Right forelimb (tissue), 1 donor: ENCODE results near the gene CNGB1.
"Not testable (repeated sequence)": the region's sequence is repeated elsewhere in the genome, so short reads cannot be mapped to it uniquely, and the experiment has no call there.

ENCODE experiments used
- DNase-seq: peaks from one replicate; pipeline ENCODE4 v3.0.0-alpha.2; 2018

CNGB1 gene

DNA sequence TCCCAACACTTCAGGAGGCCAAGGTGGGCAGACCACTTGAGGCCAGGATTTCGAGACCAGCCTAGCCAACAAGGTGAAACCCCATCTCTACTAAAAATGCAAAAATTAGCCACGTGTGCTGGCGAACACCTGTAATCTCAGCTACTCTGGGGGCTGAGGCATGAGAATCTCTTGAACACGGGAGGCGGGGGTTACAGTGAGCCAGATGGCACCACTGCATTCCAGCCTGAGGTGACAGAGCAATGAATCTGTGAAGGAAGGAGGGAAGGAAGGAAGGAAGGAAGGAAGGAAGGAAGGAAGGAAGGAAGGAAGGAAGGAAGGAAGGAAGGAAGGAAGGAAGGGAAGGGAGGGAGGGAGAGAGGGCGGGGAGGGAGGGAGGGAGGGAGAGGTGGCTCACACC lies 124.0 kb downstream of the CNGB1 start:
- not testable (repeated sequence) for DNase-seq

DNA sequence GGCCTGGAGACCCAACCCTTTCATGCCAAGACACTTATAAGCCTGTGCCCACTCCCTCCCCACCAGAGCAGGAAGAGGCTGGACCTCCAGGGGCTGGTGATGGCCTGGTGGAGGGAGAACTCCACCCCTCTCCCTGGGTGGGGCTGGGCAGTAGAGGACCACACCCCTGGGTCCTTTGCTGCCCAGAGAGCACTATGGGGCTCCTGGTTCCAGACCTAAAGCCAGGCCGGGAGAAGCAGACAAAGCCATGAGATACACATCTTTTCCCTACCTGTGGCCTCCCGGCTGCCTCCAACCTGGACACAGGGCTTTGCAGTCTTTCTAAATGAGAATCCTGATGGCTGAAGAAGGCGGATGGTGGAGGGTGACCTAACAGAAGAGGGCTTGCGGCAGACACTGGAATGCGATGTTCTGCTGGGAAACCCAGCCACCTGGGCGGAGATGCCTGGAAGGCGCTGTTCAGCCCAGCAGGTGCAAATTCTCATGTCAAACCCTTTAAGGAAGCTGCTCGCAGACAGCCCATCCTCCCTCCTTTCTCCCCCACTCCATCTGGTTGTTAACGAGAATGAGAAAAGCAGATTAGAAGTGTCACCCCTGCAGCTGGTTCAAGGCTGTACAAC lies 124.7 kb downstream of the CNGB1 start:
- DNase-seq, result no peak

DNA sequence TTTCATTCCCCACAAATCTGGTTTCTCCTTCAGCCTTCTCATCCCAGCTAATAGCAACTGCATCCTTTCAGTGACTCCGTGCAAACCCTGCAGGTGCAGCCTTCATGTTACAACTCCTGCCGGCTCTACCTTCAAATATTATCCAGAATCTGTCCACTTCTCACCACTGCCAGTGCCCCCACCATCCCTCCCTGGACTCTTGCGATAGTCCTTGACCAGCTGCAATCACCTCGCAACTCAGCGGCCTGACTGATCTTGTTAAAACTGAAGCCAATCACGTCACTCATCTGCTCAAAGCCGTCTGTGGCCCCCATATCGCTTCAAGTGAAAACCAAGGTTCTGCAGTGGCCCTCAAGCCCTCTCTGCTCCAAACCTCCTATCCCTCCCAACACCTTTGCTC lies 125.8 kb downstream of the CNGB1 start:
- no peak for DNase-seq

DNA sequence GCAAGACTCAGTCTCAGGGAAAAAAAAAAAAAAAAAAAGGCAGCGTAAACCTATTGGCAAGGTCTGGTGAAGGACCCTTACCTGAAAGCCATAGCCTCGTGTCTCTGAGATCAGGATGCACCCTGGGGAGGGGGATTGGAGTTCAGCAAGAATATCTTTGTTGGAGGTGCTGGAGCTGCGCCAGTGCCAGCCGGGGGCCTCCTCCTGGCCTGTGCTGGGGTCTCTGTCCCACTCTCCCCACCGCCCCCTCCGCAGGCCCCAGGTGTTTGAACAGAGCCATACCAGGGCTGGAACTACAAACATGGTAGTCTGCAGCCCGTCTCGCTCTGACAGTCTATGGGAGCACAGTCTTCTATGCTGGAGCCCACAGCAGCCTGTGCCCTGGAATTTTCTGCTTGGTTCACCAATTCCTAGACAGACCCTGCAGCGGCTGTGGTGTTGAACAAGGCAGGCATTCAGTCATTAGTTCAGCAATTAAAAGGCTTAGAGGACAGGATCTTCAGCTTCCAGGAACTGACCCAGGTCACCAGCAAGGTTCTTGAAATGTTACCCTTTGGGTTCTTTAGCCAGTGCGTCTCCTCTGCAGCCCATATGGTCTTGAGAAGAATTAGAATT lies 126.4 kb downstream of the CNGB1 start:
- DNase-seq, result no peak

DNA sequence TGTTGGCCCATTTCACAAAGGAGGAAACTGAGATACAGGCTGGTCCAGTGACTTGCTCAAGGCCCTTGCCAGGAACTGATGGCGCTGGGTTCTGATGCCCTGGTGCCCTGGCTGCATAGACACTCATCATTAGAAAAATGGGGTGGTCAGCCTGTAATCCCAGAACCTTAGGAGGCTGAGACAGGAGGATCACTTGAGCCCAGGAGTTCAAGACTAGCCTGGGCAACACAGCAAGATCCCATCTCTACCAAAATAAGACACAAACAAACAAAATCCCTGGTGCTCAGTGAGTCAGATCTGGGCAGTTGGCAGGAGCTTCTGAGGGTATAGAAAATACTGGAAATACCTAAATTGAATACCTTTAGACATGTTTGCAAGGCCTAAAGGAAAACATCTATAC lies 127.5 kb downstream of the CNGB1 start:
- DNase-seq, result no peak

DNA sequence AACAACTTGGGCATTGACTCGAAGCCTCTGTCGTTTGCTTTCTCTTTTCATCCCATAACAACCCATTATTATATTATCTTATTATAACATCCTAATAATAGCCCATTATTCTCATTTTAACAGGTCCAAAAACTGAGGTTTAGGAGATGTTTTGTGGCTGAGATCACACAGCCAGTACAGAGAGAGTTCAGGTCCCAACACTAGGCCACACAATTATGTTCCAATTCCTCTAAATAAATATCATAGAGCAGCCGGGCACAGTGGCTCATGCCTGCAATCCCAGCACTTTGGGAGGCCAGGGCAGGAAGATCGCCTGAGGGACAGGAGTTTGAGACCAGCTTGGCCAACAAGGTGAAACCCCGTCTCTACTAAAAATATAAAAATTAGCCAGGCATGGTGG lies 128.3 kb downstream of the CNGB1 start:
- DNase-seq, result no peak

DNA sequence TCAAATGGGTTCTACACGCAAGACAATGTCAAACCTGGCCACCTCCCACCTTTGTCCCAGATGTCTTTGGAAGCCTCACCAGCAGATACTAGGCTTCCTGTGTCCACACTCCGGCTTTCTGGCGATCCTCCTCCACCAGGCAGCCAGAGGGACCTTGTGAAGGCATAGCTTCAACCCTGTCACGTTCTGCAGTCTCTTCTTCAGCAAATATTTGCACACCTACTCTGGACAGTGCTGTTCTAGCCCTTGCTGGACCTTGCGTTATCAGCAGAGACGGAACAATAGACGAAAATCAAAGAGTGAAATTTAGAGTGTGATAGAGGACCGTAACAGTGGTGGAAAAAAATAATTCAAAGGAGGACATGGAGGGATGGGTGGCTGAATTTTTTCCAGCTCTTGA lies 130.1 kb downstream of the CNGB1 start:
- no peak for DNase-seq

DNA sequence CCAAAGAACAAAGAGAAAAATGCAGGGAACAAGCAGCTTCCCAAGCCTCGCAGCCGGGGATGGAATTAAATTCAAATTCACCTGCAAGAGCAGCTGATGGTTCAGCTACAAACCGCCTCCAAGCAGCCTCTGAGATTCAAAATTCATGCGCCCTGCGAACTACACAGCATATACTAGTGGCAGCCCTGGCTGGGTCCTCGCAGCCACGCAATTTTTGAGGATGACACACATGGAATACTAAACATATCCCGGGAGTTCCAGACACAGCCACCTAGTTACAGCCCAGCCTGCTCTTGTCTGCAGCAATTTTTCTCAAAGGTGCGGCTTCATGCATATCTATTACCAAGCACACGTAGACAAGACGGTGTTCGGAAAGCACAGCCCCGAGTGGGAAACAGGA lies 132.8 kb downstream of the CNGB1 start:
- no peak for DNase-seq

DNA sequence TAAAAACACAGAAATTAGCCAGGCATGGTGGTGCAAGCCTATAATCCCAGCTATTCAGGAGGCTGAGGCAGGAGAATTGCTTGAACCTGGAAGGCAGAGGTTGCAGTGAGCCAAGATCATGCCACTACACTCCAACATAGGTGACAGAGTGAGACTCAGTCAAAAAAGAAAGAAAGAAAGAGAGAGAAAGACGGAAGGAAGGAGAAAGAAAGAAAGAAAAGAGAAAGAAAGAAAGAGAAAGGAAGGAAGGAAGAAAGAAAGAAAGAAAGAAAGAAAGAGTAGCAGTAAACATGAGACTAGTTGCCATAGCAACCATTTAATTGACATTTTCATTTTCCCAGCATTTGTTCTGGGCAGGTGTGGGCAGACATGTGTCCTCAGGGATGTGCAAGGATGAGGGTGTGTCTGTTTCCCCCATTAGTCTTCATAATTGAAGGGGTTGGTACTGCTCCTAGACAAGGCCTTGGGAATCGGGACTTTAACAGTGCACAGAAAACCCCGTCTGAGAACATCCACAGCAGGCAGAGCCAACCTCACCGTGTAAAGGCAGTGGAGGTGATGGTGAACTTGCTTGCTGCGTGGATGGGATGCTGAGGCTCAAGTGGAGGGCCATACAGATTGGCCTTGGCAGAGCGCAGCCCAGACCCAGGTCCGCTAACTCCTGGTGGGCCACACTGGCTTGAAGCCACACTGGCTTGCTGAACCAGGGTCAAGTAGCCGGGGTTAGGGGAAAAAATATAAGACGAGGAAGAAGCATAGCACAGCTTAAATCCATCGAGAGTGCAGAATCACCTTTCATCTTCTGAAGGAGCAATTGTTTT lies 133.4 kb downstream of the CNGB1 start:
- no peak for DNase-seq

DNA sequence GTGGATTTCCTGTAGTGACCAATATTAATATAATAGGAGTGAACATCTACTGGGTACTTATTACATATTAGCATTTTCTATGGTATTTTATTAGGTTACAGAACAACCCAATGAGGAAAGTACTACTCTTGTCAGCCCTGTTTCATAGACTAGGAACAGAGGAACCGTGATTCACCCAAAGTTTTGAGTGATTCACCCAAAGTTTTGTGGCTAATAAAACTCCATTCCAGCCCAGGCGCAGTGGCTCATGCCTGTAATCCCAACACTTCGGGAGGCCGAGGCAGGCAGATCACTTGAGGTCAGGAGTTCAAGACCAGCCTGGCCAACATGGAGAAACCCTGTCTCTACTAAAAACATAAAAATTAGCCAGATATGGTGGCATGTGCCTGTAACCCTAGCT lies 135.5 kb downstream of the CNGB1 start:
- DNase-seq, result not testable (repeated sequence)

DNA sequence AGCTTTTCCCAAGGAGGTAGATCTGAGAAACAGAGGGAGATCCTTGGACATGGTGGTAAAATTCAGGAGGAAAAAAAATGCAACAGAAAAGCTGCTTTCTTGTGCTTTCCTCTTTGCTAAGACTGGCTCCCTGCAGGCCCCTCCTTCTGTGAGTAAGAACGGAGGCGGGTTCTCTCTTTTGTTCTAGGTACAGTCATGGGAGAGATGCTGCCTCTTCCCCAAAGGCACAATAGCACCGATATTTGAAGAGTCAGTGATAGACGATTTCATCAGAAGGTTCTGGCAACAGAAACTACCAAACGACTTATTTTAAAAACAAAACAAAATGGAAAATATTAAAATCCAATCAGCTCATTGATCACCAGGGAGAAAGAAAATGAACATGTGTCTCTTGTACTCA lies 136.0 kb downstream of the CNGB1 start:
- no peak for DNase-seq
